ENCODE data around the gene DEFB113. TPM values are rescaled to one million over a fixed set of nuclear protein-coding genes. Genes with fewer than 3 reads are reported as not detected.

Gene DEFB113
- total RNA-seq, 6 experiments from 2014 or later, result not detected

- Mint-ChIP-seq H3K27me3 (ENCODE audit: insufficient read depth) (no peaks in the 10 kb centered on the region), H3K4me3 (no peak overlapping the region), H3K4me1 (ENCODE audit: low read depth) (no peaks in the 10 kb centered on the region), H3K36me3 (ENCODE audit: low read depth) (no peaks in the 10 kb centered on the region), H3K27ac (no peak overlapping the region), H3K9me3 (peaks cover 32% of the 10 kb centered on the region)
- no peak for DNase-seq
- TF ChIP-seq CTCF (IDR thresholded peaks at IDR 0.05), result no peak
Measured at GRCh38 chr6:49986551-49986950, 17.1 kb upstream of the DEFB113 start.

GRCh38 chr6:49982046-49982445 is 12.6 kb upstream of the DEFB113 start:
- no peak for TF ChIP-seq CTCF (IDR thresholded peaks at IDR 0.05)
- no peaks in the 10 kb centered on the region for H3K36me3 Mint-ChIP-seq (ENCODE audit: low read depth)

GRCh38 chr6:49980898-49981297 is 11.5 kb upstream of the DEFB113 start:
- H3K9me3 Mint-ChIP-seq, result peaks cover 13% of the 10 kb centered on the region
- no peak overlapping the region for H3K27ac Mint-ChIP-seq
- TF ChIP-seq CTCF (IDR thresholded peaks at IDR 0.05), result no peak
- no peaks in the 10 kb centered on the region for H3K27me3 Mint-ChIP-seq (ENCODE audit: insufficient read depth)
- DNase-seq, result no peak
- H3K36me3 Mint-ChIP-seq (ENCODE audit: low read depth), result no peaks in the 10 kb centered on the region
- no peak overlapping the region for H3K4me3 Mint-ChIP-seq
- no peaks in the 10 kb centered on the region for H3K4me1 Mint-ChIP-seq (ENCODE audit: low read depth)

More at GRCh38 chr6:49982046-49982445, 12.6 kb upstream of the DEFB113 start:
- Mint-ChIP-seq H3K27me3 (ENCODE audit: insufficient read depth) (no peaks in the 10 kb centered on the region), H3K9me3 (peaks cover 13% of the 10 kb centered on the region), H3K4me1 (ENCODE audit: low read depth) (no peaks in the 10 kb centered on the region), H3K4me3 (no peak overlapping the region), H3K27ac (no peak overlapping the region)
- DNase-seq, result no peak

- Mint-ChIP-seq H3K27me3 (ENCODE audit: insufficient read depth) (no peaks in the 10 kb centered on the region), H3K9me3 (peaks cover 17% of the 10 kb centered on the region), H3K27ac (no peak overlapping the region), H3K4me3 (no peak overlapping the region), H3K4me1 (ENCODE audit: low read depth) (no peaks in the 10 kb centered on the region), H3K36me3 (ENCODE audit: low read depth) (no peaks in the 10 kb centered on the region)
- no peak for TF ChIP-seq CTCF (IDR thresholded peaks at IDR 0.05)
- DNase-seq, result no peak
Measured at GRCh38 chr6:49979584-49979983, 10.2 kb upstream of the DEFB113 start.

- Mint-ChIP-seq H3K4me3 (no peak overlapping the region), H3K27me3 (ENCODE audit: insufficient read depth) (no peaks in the 10 kb centered on the region), H3K36me3 (ENCODE audit: low read depth) (no peaks in the 10 kb centered on the region), H3K27ac (no peak overlapping the region), H3K4me1 (ENCODE audit: low read depth) (no peaks in the 10 kb centered on the region), H3K9me3 (peaks cover 20% of the 10 kb centered on the region)
- no peak for DNase-seq
- no peak for TF ChIP-seq CTCF (IDR thresholded peaks at IDR 0.05)
Measured at GRCh38 chr6:49978332-49979226, 9.2 kb upstream of the DEFB113 start.
